GM19025 (cell line): ENCODE results near the gene OR13G1.
"Not testable (repeated sequence)": the region's sequence is repeated elsewhere in the genome, so short reads cannot be mapped to it uniquely, and the experiment has no call there.

Experiments
- ATAC-seq: cut with Tn5 transposase; IDR thresholded peaks from one replicate; pipeline ENCODE4 v1.9.1; 2021; ENCODE audit warnings: mild to moderate bottlenecking, low read depth, moderate library complexity; ENCODE audit not compliant: unreplicated experiment

The OR13G1 gene, protein sequence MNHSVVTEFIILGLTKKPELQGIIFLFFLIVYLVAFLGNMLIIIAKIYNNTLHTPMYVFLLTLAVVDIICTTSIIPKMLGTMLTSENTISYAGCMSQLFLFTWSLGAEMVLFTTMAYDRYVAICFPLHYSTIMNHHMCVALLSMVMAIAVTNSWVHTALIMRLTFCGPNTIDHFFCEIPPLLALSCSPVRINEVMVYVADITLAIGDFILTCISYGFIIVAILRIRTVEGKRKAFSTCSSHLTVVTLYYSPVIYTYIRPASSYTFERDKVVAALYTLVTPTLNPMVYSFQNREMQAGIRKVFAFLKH

DNA sequence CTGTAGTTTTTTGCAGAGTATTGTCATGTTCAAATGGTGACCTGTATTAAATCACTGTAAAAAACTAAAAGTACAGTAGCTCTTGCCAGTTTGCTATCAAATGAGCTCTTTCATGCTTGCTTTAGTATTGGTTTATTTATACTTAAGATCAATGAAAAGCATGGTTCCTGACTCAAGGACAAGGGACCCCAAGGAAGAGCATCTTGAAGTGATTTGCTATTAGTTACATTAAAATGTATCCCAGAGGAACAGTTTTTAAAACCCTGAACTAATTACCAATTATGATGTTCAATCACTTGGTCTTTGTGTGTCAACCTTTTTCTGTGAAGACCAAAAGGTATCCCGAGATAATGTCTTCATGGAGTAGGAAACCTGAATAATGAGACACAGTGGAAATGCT, at the start of gene OR13G1:
OR13G1 (minus strand) TSS at position 101 of the 400 bp plus-strand sequence. CDS start 6,698 bp downstream, outside the sequence.
- ATAC-seq = no peak

DNA sequence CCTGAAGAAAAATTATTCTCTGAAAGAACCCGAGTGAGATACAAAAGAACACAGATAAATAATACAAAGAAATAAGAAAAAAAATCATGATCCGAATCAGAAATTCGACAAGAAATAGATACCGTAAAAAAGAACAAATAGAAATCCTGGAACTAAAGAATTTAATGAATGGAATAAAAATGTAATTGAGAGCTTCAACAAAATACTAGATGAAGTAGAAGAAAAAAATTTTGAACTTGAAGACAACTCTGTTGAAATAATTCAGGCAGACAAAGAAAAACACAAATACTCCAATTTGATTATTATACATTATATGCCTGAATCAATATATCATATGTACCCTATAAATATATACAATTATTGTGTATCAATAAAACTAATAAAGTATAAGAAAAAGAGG, 41.7 kb upstream of the OR13G1 start:
- no peak for ATAC-seq

DNA sequence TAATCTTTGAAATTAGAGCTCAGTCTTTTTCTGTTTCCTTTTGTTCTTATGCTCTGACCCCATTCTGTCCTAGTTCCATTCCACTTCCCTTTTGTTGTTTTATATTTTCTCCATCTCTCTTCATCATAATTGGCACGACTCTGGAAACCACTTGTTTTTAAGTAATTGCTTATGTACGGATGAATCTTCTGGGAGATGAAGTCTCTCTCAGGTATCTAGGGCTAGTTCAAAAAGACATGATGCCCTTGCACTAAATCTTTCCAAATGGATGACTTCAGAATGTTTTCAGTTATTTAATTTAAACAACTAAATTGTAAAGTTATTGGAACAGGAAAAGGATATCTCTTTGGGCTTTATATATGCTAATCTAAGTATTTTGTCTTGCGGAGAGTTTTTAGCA, 37.0 kb upstream of the OR13G1 start, which contains the start of gene OR6F1:
OR6F1 (minus strand) TSS at position 101 of the 400 bp plus-strand sequence. CDS start 3,891 bp downstream, outside the sequence.
- ATAC-seq = no peak

DNA sequence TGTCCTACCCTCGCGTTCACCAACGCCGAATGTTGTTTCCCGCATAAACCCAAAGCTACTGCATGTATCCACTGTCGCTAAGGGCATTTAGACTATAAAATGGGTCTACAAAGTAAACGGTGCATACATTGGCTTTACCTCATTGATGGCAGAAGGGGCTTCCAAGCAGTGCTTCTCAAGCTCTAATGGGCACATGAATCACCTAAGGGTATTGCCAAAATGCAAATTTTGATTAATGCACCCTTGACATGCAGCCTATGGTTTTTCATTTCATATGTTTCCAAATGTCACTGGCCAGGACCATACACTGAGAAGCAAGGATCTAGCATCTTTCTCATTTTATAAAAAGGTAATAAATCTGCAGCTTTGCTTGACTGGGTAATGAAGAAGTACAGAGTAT, 34.2 kb upstream of the OR13G1 start:
- ATAC-seq = no peak

DNA sequence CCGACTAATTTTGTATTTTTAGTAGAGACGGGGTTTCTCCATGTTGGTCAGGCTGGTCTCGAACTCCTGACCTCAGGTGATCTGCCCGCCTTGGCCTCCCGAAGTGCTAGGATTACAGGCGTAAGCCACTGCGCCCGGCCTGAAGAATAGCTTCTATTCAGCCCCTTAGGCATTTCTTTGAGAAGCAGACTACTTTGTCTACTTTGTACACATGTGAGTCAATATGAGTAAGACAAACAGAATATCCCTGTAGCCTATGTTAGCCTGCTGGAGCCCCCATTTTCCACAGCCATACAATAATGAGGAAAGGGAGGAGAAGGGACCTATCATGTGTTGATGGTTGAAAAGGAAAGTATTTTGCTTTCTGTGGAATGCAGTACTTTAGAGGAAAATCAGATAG, 31.1 kb upstream of the OR13G1 start:
- ATAC-seq = not testable (repeated sequence)

DNA sequence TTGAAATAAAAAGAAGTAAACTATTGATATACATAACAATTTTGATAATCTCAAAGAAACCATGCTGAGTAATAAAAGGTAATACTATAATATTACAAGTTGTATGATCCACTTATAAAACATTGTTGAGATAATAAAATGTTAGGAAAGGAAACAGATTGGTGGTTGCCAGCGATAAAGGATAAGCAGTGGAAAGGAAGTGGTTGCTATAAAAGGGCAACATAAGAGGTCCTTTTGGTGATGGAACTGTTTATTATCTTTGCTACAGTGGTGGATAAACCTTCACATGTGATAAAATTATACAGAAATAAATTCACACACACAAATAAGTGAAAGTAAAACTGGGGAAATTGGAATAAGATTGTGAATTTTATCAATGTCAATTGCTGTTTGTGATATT, 21.8 kb upstream of the OR13G1 start:
- no peak for ATAC-seq

DNA sequence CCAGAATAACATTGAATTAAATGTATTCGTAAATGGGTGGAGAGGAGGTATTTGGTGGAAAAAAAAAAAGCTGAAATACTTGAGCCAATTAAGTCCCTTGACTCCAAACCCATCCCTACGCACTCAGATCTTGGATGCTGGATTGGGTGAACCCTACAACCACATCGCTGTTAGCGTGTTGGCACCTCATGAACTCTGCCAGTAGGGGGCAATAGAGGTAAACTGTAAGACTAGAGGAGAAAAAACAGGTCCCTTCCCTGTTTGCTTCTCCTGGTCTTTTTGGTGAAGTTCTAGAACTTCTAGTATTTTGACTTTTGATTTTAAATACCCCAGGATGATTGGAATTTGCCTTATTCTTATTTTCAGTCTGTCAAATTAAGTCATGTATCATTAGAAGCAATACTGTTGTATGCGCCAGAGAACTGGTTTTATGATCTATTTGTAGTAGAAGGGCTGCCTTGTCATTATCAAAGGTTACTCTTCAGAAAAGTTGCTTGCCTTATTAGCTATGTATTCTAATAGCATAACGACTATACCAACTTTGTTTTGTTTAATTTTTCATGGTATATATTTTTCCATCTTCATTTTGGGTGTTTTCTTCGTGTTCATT, 1.9 kb upstream of the OR13G1 start:
- peak; percentile 74 for ATAC-seq

DNA sequence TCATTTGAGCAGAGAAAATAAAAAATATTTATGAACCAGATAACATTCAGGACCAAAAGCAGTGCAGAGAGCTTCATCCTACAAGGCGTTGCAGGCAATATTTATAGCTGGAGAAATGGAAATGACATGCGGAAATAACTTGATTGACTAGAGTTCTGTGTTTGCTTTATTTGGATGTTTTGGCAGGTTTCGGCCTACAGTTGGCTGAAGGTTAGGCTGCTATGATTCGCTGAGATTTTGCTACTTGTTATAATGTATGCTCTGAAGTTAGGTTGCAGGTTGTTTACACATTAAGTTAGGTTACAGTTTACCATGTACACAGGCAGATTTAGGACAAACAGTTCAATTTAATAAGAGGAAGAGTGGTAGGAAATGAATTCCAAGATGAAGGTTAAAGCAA, 632 bp upstream of the OR13G1 start:
- no peak for ATAC-seq

DNA sequence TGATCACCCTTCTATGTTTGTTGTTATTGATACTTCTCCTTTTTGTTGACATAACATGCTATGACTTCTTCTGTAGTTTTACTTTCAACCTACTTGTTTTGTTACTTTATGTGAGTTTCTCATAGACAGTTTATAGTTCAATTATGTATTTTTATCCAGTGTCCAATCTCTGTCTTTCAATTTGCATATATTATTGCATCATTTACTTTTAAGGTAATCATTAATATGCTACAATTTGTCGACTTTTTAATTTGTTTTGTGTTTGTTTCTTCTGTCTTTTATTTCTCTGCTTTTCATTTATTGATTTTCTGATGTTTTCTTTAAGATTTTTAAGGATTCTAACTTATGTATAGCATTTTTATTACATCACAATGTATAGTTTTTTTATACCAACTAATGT, 10.3 kb downstream of the OR13G1 start:
- no peak for ATAC-seq

DNA sequence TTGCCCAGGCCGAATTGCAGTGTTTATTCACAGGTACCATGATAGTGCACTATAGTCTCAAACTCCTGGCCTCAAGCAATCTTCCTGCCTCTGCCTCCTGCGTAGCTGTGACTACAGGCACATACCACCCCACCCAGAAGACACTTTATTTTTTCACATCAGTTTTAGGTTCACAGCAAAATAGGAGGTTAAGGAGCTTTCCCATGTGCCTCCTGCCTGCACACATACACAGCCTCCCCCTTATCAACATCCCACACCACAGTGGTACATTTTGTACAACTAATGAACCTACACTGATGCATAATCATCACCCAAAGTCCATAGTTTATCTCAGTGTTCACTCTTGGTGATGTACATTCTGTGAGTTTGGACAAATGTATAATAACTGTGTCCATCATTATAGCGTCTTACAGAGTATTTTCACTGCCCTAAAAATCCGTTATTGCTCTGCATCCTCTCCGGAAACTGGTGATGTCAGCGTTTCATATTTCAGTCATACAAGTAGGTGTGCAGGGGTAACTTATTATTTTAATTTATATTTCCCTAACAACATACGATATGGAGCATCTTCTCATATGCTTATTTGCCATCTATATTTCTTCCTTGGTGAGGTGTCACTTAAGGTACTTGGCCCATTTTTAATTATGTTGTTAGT, 23.2 kb downstream of the OR13G1 start:
- ATAC-seq = no peak

DNA sequence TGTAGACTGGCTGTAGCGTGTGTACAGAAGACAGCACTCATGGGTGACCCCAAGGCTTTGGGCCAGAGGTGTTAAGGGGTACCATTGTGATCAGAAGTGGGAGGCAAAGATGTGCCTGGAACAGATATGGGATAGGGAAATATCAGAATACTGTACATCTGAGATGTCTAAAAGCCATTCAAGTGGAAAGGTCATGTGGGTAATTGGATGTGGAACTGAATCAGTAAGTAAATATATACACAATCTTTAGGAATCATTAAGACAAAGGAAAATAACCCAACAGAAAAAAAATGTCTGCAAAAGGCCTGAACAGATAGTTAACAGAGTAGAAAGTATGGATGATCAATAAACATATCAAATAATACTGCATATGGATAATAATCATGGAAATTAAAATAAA, 26.5 kb downstream of the OR13G1 start:
- ATAC-seq = no peak

DNA sequence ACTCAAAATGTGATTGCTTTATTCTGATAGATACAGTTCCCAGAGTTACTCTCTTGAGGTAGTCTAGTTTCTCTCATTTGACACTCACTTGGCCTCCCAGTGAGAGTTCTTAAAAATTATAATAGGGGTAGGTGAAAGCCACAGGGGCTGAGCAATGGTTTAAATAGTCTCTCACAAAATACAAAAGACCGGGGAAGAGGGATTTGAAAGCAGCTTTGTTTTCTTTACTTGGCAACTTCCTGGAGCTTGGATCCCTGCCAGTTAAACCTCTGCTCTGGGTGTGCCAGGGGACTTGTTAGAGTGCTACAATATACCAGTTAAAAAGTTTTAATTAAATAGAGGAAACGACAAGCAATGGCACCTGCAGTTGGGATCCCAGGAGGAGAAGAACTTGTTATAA, 31.7 kb downstream of the OR13G1 start:
- no peak for ATAC-seq

DNA sequence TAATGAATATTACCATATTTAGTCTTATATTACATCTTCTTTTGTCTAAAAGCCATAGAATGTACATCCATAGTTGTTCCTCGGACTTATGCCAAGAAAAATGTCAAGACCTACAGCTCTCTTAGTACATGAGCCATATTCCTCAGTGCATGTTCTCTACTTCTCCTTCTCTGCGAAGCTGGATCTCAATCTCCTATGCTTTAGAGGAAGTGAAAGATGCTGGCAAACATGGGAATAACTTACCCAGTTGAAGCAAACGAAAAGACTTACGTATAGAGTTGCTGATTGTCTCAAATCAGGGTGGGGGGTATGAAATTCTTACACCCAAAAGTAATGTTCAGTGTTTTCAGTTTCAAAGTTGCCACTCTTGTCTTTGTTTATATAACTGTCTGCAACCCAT, 32.7 kb downstream of the OR13G1 start:
- no peak for ATAC-seq

DNA sequence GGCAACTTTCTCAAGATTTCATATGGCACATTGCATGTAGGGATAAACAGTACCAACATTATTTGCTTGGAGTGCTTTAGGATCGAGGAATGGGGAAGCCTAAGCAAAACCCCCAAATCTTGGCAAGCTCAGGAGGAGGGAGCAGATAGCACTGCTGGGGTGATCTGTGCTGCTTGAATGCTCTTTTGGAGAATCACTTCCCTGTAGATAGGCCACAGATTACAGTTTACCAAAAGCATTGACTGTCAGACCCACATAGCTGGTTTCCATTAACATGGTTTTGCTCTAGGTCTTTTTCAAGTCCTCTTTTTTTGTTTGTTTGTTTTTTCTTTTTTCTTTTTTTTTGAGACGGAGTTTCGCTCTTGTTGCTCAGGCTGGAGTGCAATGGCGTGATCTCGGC, 36.8 kb downstream of the OR13G1 start:
- ATAC-seq = no peak

DNA sequence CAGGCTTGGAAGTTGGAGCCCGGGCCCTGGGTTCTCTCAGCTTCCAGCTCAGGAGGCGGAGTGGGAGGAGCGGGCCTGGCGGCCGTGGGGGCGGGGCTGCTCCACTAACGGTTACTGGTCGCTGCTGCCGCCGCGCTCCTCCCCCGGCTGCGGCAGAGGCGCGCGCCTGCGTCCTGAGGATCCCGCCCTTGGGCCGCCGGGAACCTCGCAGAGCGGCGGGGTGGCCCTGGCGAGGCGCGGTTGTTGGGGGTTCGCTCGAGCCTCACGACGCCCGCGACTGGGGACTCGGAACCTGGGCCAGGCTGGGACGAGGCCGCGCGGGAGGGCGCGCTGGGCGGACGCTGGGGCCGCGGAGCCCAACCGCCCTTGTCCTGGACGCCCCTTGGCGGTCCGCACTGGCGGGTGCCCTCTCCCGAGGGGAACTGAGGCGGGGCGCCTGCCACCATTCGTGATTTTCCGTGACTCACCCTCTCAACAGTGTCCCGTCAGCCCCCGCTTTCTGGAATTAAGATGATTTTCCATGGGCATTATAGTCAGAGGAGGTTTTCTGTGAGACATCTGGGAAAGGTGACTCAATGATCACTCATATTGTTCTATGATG, 40.1 kb downstream of the OR13G1 start:
- ATAC-seq = no peak

DNA sequence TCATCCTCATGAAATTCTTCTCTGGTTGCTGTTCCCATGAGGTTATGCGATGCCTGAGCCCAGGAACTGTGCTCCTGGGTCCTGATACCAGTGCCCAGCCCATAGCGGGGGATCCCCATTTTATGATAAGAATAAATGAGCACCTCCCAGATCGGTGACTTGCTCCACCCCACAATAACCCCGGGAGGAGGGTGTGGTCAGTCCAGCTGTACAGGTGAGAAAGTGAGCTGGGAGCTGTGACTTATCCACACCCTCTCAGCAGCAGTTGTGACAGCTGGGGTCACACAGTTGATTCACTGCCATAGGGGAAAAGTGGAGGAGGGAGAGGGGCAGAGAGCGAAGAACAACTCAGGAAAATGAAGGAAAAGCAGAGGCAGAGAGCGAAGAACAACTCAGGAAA, 40.8 kb downstream of the OR13G1 start:
- no peak for ATAC-seq

DNA sequence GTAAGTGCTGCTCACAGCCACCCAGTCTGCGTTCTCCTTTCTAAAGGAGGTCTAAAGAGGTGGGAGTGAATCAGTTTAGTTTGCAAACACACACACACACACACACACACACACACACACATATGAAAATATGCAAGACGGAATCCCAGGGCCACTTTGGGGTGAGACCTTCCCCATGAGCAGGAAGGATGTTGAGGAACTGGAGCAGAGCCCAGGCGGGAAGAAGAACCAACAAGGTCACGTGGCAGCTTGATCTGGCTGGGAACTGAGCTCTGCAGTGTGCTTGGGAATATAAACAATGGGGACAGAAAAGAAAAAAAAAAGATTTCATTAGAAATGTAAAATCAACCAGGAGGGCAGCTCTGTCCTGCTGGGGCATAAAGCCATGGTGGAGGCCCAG, 41.5 kb downstream of the OR13G1 start:
- ATAC-seq = no peak

DNA sequence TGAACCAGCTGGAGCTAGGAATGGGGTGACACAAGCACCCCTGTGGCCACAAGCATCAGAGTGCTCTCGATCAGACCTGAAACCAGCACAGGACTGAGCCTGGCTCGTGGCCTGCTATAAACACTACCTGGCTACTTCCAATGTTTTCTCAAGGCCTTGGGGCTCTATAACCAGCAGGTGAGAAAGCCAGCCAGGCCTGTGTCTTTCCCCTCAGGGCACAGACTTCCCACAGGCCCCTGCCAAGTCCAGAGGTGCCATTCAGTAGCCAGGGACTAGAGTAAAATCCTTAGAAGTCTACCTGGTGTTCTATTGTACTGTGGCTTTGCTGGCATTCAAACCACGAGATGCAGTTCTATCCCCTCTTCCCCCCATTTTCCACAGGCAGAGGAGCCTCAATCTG, 51.6 kb downstream of the OR13G1 start:
- ATAC-seq = no peak
